Measurements from ENCODE around the gene TNF.

- TF ChIP-seq, protein P1, sequence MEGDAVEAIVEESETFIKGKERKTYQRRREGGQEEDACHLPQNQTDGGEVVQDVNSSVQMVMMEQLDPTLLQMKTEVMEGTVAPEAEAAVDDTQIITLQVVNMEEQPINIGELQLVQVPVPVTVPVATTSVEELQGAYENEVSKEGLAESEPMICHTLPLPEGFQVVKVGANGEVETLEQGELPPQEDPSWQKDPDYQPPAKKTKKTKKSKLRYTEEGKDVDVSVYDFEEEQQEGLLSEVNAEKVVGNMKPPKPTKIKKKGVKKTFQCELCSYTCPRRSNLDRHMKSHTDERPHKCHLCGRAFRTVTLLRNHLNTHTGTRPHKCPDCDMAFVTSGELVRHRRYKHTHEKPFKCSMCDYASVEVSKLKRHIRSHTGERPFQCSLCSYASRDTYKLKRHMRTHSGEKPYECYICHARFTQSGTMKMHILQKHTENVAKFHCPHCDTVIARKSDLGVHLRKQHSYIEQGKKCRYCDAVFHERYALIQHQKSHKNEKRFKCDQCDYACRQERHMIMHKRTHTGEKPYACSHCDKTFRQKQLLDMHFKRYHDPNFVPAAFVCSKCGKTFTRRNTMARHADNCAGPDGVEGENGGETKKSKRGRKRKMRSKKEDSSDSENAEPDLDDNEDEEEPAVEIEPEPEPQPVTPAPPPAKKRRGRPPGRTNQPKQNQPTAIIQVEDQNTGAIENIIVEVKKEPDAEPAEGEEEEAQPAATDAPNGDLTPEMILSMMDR (conservative IDR thresholded peaks at IDR 0.05; ENCODE audit: low read depth, low read length) = no peak
- TF ChIP-seq EZH2 (IDR thresholded peaks at IDR 0.05; ENCODE audit: borderline replicate concordance, low read depth, low read length, poor library complexity, severe bottlenecking) = no peak
Measured at GRCh38 chr6:31568537-31568961, 6.8 kb upstream of the TNF start.

Measured in A673 (cell line).